NCI-H2107 treated with DMSO at 0.1 percent for 48 hours (cell line): ENCODE results near the gene DIS3L.
"Not testable (repeated sequence)": the region's sequence is repeated elsewhere in the genome, so short reads cannot be mapped to it uniquely, and the experiment has no call there.

Source experiments
- DNase-seq: peaks from one replicate; lab custom pipeline; 2025; ENCODE audit not compliant: unreplicated experiment; lab: John Stamatoyannopoulos, UW

The DIS3L gene

DNA sequence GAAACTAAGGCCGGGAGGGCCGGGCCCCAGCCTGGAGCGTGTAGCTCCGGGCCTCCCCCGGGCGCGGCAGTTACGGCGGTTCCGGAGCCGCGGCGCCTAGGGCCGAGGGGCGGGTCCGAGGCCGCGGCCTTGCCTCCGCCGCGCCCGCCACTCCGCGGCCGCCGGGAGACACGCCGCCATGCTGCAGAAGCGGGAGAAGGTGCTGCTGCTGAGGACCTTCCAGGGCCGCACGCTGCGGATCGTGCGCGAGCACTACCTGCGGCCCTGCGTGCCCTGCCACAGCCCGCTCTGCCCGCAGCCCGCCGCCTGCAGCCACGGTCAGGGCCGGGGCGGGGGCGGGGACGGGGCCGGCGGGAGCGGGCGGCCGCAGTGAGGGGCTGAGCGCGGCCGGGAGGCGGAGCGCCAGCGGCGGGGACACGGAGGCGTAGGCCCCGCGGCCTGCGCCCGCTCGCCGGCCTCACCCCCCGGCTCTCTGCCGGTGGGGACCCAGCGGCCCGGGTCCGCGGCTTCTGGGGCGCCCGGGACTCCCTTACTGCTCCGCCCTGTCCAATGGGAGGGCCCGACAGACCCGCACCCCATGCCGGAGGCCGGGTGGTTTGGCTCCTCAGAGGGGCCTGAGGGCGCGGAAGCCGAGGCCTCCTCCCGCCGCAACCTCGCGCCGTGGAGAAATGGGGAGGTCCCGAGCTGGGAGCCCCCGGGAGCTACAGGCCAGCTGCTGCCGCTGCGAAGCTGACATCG lies at the start of gene DIS3L:
DIS3L (plus strand) TSS at position 150 of the 738 bp plus-strand sequence; CDS start at position 179, 29 bp downstream.
- no peak for DNase-seq

DNA sequence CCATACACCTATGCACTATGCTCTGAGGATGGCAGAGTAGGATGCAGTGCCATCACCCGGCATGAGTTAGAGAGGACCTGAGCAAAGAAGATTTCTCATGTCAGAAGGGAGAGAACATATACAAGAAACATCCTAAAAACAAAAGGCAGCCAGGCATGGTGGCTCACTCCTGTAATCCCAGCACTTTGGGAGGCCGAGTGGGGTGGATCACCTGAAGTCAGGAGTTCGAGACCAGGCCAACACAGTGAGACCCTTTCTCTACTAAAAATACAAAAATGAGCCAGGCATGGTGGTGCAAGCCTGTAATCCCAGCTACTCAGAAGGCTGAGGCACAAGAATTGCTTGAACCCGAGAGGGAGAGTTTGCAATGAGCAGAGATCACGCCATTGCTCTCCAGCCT lies 47.5 kb upstream of the DIS3L start:
- DNase-seq, result not testable (repeated sequence)

DNA sequence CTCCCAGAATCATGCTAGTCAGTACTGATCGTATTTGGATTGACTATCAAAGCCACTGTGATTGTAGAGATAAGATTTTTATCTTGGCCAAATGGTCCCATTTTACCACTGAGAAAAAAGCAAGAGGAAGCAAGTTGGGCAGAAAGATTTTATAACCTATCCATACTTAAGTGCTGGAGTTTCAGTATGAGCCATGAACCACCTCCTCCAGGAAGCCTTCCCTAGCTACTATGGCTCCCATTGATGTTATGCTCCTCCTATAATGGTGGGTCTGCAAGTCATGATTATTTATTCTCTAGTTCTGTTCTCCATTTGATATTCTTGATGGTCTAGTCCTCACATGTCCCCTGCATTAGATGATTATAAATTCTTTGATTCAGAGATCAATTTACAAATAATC lies 46.4 kb upstream of the DIS3L start:
- DNase-seq, result no peak

DNA sequence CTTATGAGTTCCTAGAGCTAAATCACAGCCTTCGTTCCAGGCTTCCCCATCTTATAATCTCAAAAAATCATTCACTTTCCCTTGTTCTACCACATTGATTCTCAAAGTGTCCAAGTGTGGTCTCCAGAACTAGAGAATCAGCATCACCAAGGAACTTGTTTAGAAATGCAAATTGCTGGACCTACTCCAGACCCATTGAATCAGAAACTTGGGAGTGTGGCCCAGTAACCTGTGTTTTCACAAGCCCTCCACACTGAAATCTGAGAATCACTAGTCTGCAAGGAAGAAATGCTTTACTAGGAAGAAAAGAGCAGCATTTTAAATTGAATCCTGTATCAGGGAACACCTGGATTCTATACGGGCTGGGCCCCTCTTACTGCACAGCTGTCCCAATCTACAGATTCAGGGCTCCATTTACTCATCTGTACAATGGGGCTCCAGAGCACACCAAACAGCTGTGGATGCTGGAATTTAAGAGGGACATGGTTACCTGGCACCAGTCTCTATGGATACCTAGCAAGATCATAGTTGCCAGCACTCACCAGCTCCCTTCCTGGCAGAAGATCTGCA lies 43.7 kb upstream of the DIS3L start:
- no peak for DNase-seq

DNA sequence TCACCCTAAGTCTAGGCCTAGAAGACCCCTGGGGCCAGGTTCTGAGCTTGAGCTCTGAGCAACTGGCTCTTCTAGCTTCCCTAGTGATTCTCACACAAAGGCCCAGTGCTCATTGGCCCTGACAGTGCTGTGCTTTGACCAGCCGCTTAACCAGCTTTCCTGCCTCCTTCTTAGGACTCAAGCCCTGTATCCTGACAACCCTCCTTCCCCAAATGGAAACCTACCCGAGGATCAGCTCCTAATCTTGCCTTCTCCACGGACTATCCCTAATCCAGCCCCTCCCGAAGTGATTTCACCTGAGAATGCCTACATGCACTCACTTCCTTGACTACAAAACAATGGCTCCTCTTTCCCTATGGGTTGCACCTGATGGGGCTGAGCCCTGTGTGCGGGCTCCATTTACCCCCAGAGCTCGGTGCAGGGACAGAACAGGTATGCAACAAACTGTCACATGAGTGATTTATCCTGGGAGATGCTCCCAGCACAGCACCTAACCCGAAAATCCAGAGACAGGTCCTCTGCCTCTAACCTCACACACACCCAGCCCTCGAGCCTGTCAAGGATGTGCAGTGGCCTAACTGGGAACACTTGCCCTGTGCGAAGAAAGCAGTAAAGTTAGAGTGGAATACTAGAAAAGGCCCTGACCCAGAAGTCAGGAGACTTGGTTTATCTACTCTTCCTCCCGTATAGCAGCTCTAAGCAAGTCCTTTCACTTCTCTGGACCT lies 42.1 kb upstream of the DIS3L start:
- no peak for DNase-seq

DNA sequence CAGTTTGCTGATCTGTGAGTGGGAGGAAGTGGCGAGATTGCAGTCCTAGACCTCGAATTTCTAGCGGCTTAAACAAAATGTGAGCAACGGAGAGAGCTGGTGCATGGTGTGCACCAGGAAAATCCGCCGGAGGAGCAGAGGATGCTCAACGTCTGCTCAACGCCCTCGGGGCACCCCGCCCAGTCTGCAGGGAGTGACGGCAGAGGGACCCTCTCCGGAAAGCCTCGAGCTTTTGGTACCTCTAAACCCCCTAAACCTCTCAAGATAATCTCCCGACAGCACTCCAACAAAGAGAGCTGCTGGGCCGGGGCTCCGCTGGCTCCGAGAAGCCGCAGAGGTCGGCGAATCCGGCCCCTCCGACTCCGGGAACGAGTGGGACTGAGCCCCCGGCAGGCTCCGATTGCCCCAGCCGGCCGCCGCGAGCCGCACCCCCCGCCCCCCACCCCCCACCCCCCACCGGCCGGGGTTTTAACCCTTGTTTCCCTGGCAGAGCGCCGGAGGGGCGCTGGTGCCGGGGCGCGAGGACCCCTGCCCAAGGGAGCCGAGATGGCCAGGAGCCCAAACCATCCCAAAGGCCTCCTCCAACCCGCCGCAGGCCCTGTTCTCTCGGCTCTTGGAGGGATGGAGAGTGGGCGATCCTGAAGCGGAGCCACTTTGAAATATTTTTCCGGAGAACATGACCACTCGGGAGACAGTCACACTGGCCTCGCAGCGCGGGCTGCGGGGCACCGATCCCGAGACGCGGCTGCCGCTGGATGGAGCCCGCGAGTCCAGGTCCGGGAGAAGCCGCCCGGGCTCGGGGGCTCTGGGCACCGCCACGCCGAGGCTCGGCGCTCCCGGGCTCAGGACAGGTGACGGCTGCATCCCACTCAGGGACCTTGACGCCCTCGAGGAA lies 41.3 kb upstream of the DIS3L start:
- no peak for DNase-seq

DNA sequence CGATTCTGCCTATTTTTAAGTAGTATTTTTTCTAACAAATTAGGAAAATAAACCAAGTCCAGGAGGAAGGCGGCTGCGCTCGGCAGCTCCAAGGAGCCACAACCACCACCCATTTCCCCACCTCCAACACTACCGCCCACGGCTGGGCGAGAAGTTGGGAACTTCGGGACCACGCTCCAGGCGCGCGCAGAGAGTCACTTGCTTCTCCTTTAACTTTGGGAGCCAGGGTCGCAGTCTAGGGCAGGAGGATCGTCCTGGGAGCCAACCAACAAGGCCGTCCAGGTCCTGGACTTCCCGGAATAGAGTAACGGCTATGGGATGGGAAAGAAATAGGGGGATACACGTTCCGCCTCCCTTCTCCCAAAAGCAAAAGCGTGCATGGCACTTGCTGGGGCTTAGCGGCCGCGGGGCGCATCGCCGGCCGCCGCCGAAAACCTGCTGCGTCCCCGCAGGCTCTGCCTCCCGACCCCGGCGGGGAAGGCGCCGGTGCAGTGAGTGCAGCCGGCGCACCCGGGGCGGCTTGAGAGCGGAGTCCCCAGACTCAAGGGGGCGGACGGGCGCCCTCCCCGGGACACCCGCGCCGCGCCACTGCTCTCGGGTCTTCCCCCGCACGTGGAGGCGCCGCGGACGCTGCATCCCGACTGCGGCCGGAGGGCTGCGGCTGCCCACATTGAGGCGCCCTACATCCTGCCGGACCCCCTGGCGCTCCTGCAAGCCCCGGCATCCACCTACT lies 40.5 kb upstream of the DIS3L start:
- no peak for DNase-seq

DNA sequence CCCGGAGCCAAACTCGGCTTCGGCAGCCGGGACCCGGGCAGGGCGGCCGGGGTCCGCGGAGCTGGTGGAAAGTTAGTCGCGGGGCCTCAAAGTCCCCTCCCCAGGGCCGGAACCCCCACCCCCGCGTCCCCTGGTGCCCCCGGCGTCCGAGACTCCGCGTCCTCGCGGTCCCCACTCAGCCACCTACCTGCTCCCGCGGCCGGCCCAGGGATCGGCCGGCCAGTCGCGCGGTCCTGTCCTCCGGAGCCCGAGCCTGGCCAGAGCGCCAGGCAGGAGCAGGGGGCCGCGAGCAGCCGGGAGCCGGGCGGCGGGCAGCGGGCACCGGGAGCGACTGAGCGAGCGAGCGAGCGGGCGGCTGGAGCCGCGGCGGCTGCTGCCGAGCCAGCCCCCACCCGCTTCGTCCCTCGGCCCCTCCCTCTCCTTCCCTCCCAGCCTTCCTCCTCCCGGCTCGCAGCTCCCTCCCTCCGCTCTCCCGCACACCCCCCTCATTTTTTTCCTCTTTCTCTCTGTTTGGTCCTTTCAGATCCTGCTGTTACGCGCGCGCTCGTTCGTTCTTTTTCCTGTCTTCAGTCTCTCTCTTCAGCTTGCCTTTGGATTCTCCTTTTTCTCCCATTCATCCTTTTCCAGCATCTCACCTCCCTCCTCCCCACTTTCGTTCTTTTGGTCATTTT lies 39.8 kb upstream of the DIS3L start, which contains the start of gene MEGF11:
MEGF11 (minus strand) TSS at position 333 of the 671 bp plus-strand sequence. CDS start 125,347 bp downstream, outside the sequence.
- DNase-seq, result no peak

DNA sequence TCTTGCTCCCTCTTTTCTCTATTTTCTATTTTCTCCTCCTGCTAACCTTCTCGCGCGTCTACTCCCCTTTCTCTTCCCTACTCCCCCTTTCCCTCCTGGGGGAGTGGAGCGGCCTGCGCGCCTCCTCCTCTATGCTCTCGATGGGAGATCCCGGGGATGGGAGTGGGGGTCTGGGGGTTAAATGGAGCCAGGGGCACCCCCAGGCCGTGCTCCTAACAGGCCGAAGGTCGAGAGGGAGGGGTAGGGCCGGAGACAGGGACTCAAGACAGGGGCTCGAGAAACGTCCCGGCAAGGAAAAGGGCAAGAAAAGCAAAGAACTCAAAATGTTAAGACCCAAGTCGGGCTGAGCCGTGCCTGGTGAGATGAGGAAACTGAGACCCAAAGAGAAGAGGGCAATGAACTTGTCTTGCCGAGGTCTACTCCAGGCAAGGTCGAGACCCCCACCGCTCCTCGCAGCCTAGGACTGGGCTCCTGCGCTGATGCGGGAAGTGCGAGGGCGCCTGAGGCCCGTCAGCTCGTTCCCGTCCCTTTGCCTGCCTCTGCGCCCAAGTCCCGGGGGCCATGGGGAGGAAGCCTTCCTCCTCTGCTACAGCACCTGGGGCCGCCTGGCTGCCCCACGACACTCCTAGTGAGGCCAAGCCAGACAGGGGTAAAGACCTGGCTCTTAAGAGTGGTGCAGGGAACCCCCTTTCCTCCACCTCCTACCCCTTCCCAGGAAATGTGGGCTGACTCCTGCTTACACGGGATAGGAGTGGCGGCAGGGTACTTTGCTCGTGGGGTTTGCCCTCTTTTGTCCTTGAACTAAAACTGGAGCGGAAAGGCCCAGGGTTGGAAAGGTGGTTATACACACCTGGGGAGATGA lies 39.0 kb upstream of the DIS3L start:
- no peak for DNase-seq

DNA sequence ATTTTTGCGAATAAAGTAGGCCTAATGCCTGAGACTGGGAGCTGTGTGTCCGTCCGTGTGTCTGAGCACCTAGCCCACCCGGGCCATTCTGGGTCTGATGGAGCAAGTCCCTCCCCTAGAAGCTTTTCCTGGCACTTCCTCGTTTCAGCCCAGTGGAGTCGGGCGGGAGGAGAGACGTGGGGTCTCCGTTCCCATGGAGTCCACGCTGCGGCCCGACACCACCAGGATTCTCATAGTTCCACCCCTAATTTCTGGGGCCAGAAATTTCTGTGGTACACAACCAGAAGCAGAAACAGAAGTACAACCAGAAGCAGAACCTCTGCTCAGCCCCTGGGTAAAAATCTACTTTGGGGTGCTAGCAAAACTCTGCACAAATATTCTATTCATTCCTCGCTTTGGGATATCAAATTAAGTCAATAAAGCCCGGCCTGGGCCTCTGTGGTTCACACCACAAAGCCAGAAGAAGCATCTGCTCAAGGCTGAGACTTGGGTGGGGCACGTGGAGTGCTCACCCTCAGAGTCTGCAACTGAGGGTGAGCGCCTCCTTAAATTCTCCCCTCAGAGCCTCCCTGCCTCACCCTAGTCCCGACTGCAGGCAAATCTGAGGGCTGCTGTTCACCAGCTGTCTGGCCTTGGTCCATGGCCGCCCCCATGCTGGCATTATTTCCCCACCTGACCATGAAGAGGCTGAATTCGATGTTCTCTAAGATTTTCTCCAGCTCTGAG lies 38.3 kb upstream of the DIS3L start:
- DNase-seq, result no peak

DNA sequence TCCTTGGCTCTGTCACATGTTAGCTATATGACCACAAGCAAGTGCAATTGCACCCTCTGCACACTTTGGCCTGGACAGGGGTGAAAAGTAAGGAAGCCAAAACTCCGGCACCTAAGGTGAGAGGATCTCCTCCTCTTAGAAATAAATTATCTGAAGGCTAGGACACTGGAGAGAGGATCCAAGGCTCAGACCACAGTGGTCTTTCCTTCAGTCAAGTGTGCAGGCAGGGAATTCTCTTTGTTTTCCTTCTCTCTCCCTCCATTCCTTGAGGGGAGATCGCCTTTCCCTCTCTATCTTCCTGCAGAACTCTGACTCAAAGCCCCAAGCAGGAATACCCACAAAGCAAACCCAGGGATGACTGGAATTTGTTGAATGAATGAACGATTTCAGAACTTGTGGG lies 36.7 kb upstream of the DIS3L start:
- no peak for DNase-seq

DNA sequence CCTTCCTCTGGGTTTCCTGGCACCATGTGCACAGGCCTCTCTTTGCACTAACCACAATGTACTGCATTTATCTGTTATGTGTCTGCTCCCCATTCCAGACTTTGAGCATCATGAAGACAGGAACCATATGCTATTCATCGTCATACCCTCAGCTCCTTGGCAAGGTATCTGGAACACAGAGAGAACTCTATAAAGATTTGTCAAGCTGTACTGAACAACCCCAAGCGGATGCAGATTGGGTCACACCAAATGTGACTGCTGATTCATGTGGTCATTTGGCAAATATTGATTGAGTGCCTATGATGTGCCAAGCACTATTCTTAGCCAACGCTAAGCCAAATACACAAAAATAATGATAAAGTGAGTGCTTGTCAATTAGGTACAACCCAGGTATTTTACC lies 32.3 kb upstream of the DIS3L start:
- DNase-seq, result no peak

DNA sequence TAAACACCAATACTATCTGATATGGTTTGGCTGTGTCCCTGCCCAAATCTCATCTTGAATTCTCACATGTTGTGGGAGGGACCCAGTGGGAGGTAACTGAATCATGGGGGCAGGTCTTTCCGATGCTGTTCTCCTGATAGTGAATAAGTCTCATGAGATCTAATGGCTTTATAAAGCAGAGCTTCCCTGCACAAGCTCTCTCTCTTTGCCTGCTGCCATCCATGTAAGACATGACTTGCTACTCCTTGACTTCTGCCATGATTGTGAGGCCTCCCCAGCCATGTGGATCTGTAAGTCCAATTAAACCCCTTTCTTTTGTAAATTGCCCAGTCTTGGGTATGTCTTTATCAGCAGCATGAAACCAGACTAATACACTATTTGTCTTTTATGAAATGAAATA lies 30.5 kb upstream of the DIS3L start:
- DNase-seq, result not testable (repeated sequence)

DNA sequence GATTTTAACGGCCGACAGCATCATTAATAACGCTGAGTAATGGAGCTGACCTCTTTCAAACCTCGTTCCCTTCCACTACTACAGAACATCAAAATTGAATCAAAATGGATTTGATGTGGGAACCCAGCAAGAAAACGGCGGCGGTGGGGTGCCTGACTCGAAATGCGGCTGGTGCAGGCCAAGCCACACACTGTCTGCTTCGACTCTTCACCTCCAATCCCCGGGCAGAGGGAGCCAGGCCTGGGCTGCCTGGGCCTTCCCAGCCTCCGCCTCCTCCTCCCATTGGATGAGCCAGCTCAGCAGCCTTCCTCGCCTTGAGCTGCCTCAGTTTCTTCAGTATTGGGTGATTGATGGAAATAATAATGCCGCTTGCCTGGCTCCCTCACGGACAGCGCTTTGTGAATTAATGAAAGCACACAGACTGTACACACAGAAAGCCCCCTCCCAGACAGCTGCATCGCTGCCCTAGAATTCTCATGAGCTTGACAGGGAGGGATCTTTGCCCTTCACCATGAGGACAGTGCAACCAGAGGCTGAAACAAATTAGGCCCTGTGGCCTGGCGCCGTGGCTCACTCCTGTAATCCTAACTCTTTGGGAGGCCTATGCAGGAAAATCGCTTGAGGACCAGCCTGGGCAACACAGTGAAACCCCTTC lies 28.4 kb upstream of the DIS3L start:
- no peak for DNase-seq

DNA sequence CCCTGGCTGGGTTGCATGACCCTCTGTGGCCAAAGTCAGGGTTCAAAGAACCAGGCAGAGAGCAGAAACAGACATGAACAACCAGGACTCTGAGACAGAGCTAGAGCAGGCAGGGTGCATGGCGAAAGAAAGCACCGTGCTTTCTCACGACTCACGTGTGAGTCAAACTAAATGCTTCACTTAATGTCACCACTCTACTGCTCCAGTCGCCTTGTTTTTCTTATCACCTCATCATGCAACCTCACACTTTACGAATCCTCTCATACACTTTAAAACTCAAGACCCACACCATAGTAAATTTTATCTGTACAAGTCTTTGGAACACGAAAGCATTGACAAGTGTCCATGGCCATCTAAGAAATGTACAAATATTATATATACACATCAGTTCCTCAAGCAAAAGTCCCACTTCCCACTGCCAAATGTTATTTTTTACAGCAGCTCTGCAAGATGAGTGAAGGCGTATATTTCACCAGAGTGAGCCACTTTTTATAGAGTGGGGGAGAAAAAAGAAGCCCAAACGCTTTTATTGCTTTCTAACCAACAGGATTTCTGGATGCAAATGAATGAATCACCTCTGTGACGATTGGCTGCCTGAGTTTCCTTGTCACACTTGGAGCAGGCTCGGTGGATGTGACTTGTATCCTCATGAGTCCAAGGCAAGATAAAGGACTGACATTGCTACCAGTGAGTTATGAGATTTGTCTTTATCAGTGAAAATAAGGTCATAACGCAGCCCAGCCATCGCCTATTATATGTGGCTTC lies 23.9 kb upstream of the DIS3L start:
- DNase-seq, result no peak

DNA sequence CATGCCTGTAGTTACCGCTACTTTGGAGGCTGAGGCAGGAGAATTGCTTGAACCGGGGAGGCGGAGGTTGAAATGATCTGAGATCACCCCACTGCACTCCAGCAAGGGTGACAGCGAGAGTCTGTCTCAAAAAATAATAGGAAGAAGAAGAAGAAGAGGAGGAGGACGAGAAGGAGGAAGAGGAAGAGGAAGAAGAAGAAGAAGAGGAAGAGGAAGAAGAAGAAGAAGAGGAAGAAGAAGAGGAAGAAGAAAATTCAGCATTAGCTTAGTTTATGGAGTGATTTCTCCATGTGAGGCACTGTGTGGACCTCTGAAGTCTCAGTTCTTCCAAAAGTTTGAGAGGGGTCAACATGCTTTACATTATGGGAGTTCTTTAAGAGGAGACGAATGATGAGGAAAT lies 22.4 kb upstream of the DIS3L start:
- no peak for DNase-seq

DNA sequence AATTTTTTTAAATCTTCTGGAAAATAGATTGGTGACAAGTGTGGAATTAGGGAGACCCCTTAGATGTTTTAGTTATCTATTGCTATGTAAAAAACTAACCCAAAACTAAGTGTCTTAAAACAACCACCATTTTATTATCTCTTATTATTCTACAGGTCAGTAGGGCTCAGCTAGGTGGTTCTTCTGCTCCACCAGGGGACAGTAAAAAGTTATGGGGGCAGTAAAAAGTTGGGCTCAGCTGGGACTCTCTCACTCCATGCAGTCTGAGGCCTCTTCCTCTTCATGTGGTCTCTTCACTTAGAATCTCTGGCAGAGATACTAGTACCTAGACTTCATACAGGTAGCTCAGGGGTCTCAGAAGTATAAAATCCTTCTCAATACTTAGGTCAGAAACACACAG lies 18.0 kb upstream of the DIS3L start:
- no peak for DNase-seq
